ENCODE data around the gene USP36. TPM values are rescaled to one million over a fixed set of nuclear protein-coding genes. Genes with fewer than 3 reads are reported as not detected.

Gene USP36
- total and polyA plus RNA-seq, 7 donors, result 14.0 to 40.5 (median 24.2) TPM

GRCh38 chr17:78785011-78785662 is 55.5 kb downstream of the USP36 start:
- Histone ChIP-seq H3K27ac (peak overlapping the region; percentile 55), H3K36me3 (ENCODE audit: insufficient read depth in 1 of 2, low read depth in 1 of 2) (no peaks in the 10 kb centered on the region), H3K4me3 (no peak overlapping the region), H3K4me1 (peaks cover 21% of the 10 kb centered on the region), H3K9me3 (no peaks in the 10 kb centered on the region), H3K27me3 (ENCODE audit: insufficient read depth in 3 of 3, low read length in 2 of 3) (no peaks in the 10 kb centered on the region)
- 88 to 91% (median 89%) methylated on average over 12 of the region's 12 CpGs for WGBS, 3 donors
- ATAC-seq (no peak), DNase-seq (no peak)
- TF ChIP-seq CTCF (IDR thresholded peaks at IDR 0.05), result no peak
- intact Hi-C loops (cut with DNase I), result no loop called here

- Histone ChIP-seq H3K27me3 (ENCODE audit: insufficient read depth in 3 of 3, low read length in 2 of 3) (no peaks in the 10 kb centered on the region), H3K9me3 (no peaks in the 10 kb centered on the region), H3K4me1 (peaks cover 20% of the 10 kb centered on the region), H3K27ac (peak overlapping the region; percentile 95), H3K4me3 (no peak overlapping the region), H3K36me3 (ENCODE audit: insufficient read depth in 1 of 2, low read depth in 1 of 2) (no peaks in the 10 kb centered on the region)
- intact Hi-C loops (cut with DNase I), result loop anchor here (5.0 kb wide), 3 partner anchors 47 to 67 kb away; no protein-coding TSS in a partner anchor
- WGBS, 3 donors, result 92 to 95% (median 92%) methylated on average over 6 of the region's 6 CpGs
- ATAC-seq (no peak), DNase-seq (no peak)
- TF ChIP-seq CTCF (IDR thresholded peaks at IDR 0.05), result no peak
These were observed 56.3 kb downstream of the USP36 start for GRCh38 chr17:78784352-78784751.

GRCh38 chr17:78783711-78784324 is 56.8 kb downstream of the USP36 start:
- H3K4me3 ChIP-seq, result no peak overlapping the region
- H3K27ac ChIP-seq, result peak overlapping the region; percentile 95
- intact Hi-C loops (cut with DNase I), result loop anchor here (5.0 kb wide), 3 partner anchors 47 to 67 kb away; no protein-coding TSS in a partner anchor
- DNase-seq (no peak), ATAC-seq (no peak)
- no peak for TF ChIP-seq CTCF (IDR thresholded peaks at IDR 0.05)
- H3K9me3 ChIP-seq, result no peaks in the 10 kb centered on the region
- no peaks in the 10 kb centered on the region for H3K27me3 ChIP-seq (ENCODE audit: insufficient read depth in 3 of 3, low read length in 2 of 3)
- peaks cover 17% of the 10 kb centered on the region for H3K4me1 ChIP-seq
- 62 to 69% (median 65%) methylated on average over 5 to 7 of the region's 7 CpGs for WGBS, 3 donors
- no peaks in the 10 kb centered on the region for H3K36me3 ChIP-seq (ENCODE audit: insufficient read depth in 1 of 2, low read depth in 1 of 2)

- TF ChIP-seq CTCF (IDR thresholded peaks at IDR 0.05), result no peak
- Histone ChIP-seq H3K4me3 (peak within 1 kb of the TSS; percentile 95), H3K27ac (peak within 1 kb of the TSS; percentile 95), H3K4me1 (peaks cover 17% of the 10 kb centered on the region), H3K36me3 (ENCODE audit: insufficient read depth in 1 of 2, low read depth in 1 of 2) (no peaks in the 10 kb centered on the region), H3K27me3 (ENCODE audit: insufficient read depth in 3 of 3, low read length in 2 of 3) (no peaks in the 10 kb centered on the region), H3K9me3 (no peaks in the 10 kb centered on the region)
- 0 to 5% (median 3%) methylated on average over 18 to 64 of the region's 64 CpGs for WGBS, 3 donors
- DNase-seq, result peak in 1 of 2 donors; percentile 38
- ATAC-seq, result peak in 2 of 4 donors; percentile 1 to 17
- intact Hi-C loops (cut with DNase I), result loop anchor here (5.0 kb wide), 3 partner anchors 45 to 65 kb away; no protein-coding TSS in a partner anchor
These were observed 58.7 kb downstream of the USP36 start, which contains the start of gene CYTH1 for GRCh38 chr17:78781893-78782304. Gene CYTH1 (minus strand): TSS chr17:78782273. CDS start chr17:78782223, 50 bp downstream.
